Activated CD8-positive, alpha-beta memory T cell treated with anti-CD3 and anti-CD28 coated beads, Interleukin-2, amount 50 U/mL, for 1 hour (primary cell): Measurements from ENCODE around the gene TTC39B.

ENCODE experiments used
- DNase-seq: peaks from one replicate; pipeline ENCODE4 v3.0.0-alpha.2; 2020; ENCODE audit errors: extremely low read depth

TTC39B gene

GRCh38 chr9:15133488-15133887 lies 173.5 kb downstream of the TTC39B start:
- DNase-seq = no peak

GRCh38 chr9:15132091-15132490 lies 174.9 kb downstream of the TTC39B start:
- no peak for DNase-seq

- DNase-seq = no peak
These were observed 175.9 kb downstream of the TTC39B start for GRCh38 chr9:15131094-15131493.

- DNase-seq = no peak
These were observed 179.2 kb downstream of the TTC39B start for GRCh38 chr9:15127831-15128230.

- DNase-seq = no peak
These were observed 185.4 kb downstream of the TTC39B start for GRCh38 chr9:15121630-15122029.

DNA sequence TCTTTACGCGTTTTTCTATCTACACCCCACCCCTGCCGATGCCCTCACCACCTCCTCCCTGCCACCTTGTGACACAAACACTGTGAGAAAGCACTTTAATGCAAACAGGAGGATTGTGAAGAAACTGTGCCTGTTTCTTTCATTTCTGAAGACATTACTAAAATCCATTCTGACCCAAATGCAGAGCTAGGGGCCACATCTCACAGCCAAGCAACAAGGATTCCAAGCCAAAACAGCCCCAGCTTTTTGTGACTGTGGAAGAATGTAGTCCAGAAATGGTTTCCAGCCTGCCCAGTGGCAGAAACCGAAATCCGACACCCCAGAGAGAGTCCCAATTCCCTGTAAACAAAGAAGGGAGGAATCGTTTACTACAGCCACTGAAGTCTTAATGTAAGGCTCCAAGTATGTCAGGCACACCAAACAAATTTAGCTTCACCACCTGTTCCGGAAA lies 190.9 kb downstream of the TTC39B start:
- no peak for DNase-seq

DNA sequence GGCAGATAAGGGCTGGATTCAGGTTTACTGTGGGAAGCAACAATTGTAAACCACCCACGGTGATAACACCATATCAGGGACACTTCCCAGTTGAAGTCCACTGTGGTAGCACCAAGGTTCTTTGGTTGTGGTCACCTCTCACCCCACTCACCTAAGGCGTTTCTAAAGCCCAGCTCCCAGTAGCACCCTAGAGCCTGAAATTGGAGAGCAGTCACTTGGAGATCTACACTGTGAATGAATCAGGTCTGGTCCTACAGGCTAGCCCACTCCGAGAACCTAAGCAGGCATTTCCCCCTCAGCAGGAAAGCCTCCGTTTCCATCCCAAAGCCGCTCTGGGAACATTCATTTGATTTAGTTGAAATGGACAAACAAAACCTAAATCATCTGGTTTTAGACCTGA lies 191.3 kb downstream of the TTC39B start:
- no peak for DNase-seq

- no peak for DNase-seq
These were observed 192.0 kb downstream of the TTC39B start for GRCh38 chr9:15115041-15115440.
